SK-N-SH (cell line): Measurements from ENCODE around the gene INHBA. TPM values are rescaled to one million over a fixed set of nuclear protein-coding genes. Genes with fewer than 3 reads are reported as not detected.
A peak's percentile ranks its signal among the peaks of the same experiment; 100 is the strongest.

Experiments used
- CTCF ChIA-PET: fragments of 300-600, 350-600 bp; formaldehyde crosslinking; extraction: SDS; loops from one replicate; lab custom pipeline; 2021; lab: Yijun Ruan, JAX
- POLR2A ChIA-PET: fragments of 350-600 bp; sonication (Branson Sonifier 250); formaldehyde crosslinking; extraction: SDS; loops from one replicate; lab custom pipeline; 2020; ENCODE audit warnings: antibody characterized with exemption, inconsistent platforms; lab: Yijun Ruan, JAX
- DNase-seq: peaks from one replicate; pipeline ENCODE4 v3.0.0; 2012
- H2AFZ ChIP-seq: fragments of 200-600 bp; sonication (generic); 2 replicates; pipeline ENCODE4 v1.8.1; 2016; ENCODE audit warnings: antibody characterized with exemption, mild to moderate bottlenecking, low read depth
- H3F3A ChIP-seq: fragments of 200-600 bp; sonication (generic); replicated peaks from 2 replicates; pipeline ENCODE3; 2016; ENCODE audit warnings: antibody characterized with exemption, mild to moderate bottlenecking; ENCODE audit not compliant: insufficient read depth
- H3K27ac ChIP-seq, 2 experiments: fragments of 200-500 bp in 1 of 2; fragments of 200-600 bp in 1 of 2; sonication (Bioruptor generic) in 1 of 2; sonication (generic), shearing (Covaris generic) in 1 of 2; 2 replicates each; pipeline versions ENCODE4 v1.5.1 to v1.6.1; 2014 to 2016; ENCODE audit warnings: low read depth in 2 of 2, inconsistent platforms in 1 of 2, low read length in 1 of 2, mild to moderate bottlenecking in 1 of 2, mixed read lengths in 1 of 2
- H3K27me3 ChIP-seq: fragments of 200-600 bp; sonication (generic), shearing (Covaris generic); 2 replicates; pipeline ENCODE4 v1.6.1; 2016; ENCODE audit warnings: mixed run types; ENCODE audit not compliant: insufficient read depth
- H3K36me3 ChIP-seq, 2 experiments: fragments of 200-500 bp in 1 of 2; fragments of 200-600 bp in 1 of 2; sonication (Bioruptor generic) in 1 of 2; sonication (generic) in 1 of 2; replicated peaks in 1 of 2; 2 replicates each; pipeline versions ENCODE3 to v1.5.1; 2014 to 2016; ENCODE audit warnings: low read length in 1 of 2, mild to moderate bottlenecking in 1 of 2; ENCODE audit not compliant: insufficient read depth in 2 of 2, control insufficient read depth in 1 of 2
- H3K4me1 ChIP-seq, 2 experiments: fragments of 200-500 bp in 1 of 2; fragments of 200-600 bp in 1 of 2; sonication (Bioruptor generic) in 1 of 2; sonication (generic), shearing (Covaris generic) in 1 of 2; 2 replicates each; pipeline versions ENCODE4 v1.5.1 to v1.6.1; 2014 to 2016; ENCODE audit warnings: low read depth in 1 of 2, low read length in 1 of 2, mixed run types in 1 of 2; ENCODE audit not compliant: insufficient read depth in 2 of 2, control insufficient read depth in 1 of 2
- H3K4me2 ChIP-seq: fragments of 200-600 bp; sonication (generic), shearing (Covaris generic); 2 replicates; pipeline ENCODE4 v1.6.1; 2017; ENCODE audit warnings: mixed run types
- H3K4me3 ChIP-seq, 2 experiments: fragments of 200-500 bp in 1 of 2; fragments of 200-600 bp in 1 of 2; sonication (Bioruptor generic) in 1 of 2; sonication (generic), shearing (Covaris generic) in 1 of 2; 2 replicates each; pipeline versions ENCODE4 v1.5.1 to v1.8.1; 2014 to 2016; ENCODE audit warnings: low read depth in 2 of 2, inconsistent platforms in 1 of 2, low read length in 1 of 2, mild to moderate bottlenecking in 1 of 2, mixed read lengths in 1 of 2, moderate library complexity in 1 of 2
- H3K79me2 ChIP-seq: fragments of 200-600 bp; sonication (generic); 2 replicates; pipeline ENCODE4 v1.8.1; 2017; ENCODE audit warnings: mild to moderate bottlenecking; ENCODE audit not compliant: insufficient read depth
- H3K9ac ChIP-seq: fragments of 200-600 bp; sonication (generic); 2 replicates; pipeline ENCODE4 v1.6.1; 2017; ENCODE audit warnings: mixed run types
- H3K9me2 ChIP-seq: fragments of 200-600 bp; sonication (generic); 2 replicates; pipeline ENCODE4 v1.6.1; 2017; ENCODE audit warnings: mixed run types
- H3K9me3 ChIP-seq: fragments of 200-600 bp; sonication (generic); 2 replicates; pipeline ENCODE4 v1.6.1; 2017; ENCODE audit warnings: mixed run types, mild to moderate bottlenecking, moderate library complexity
- H4K20me1 ChIP-seq: fragments of 200-600 bp; sonication (generic); 2 replicates; pipeline ENCODE4 v1.6.1; 2017; ENCODE audit warnings: mild to moderate bottlenecking, mixed run types; ENCODE audit not compliant: insufficient read depth
- FOSL2 ChIP-seq: IDR thresholded peaks from 2 replicates; pipeline ENCODE4 v1.4.0; 2012; ENCODE audit warnings: low read depth, mild to moderate bottlenecking, moderate library complexity, borderline replicate concordance
- JUND ChIP-seq: IDR thresholded peaks from 2 replicates; pipeline ENCODE4 v1.4.0; 2012
- MEF2A ChIP-seq: IDR thresholded peaks from 2 replicates; pipeline ENCODE4 v1.4.0; 2012; ENCODE audit warnings: low read depth, borderline replicate concordance
- NFIC ChIP-seq: IDR thresholded peaks from 2 replicates; pipeline ENCODE4 v1.4.0; 2012; ENCODE audit warnings: borderline replicate concordance
- POLR2AphosphoS5 ChIP-seq: IDR thresholded peaks from 2 replicates; pipeline ENCODE4 v1.6.1; 2012; ENCODE audit warnings: low read depth, low read length
- REST ChIP-seq: IDR thresholded peaks from 2 replicates; pipeline ENCODE4 v1.6.1; 2012; ENCODE audit warnings: mild to moderate bottlenecking, low read depth, low read length, moderate library complexity
- RFX5 ChIP-seq: IDR thresholded peaks from 2 replicates; pipeline ENCODE4 v1.6.1; 2012; ENCODE audit warnings: mild to moderate bottlenecking, improper control_type of control experiment, low read length
- SMC3 ChIP-seq: IDR thresholded peaks from 2 replicates; pipeline ENCODE4 v1.6.1; 2012; ENCODE audit warnings: low read depth, low read length, improper control_type of control experiment
- TCF12 ChIP-seq: IDR thresholded peaks from 2 replicates; pipeline ENCODE4 v1.4.0; 2012
- TEAD4 ChIP-seq: IDR thresholded peaks from 2 replicates; pipeline ENCODE4 v1.4.0; 2012; ENCODE audit warnings: mild to moderate bottlenecking, borderline replicate concordance; ENCODE audit not compliant: insufficient read depth
- USF2 ChIP-seq: fragments of 150-350 bp; IDR thresholded peaks from 2 replicates; pipeline ENCODE4 v1.6.1; 2017; ENCODE audit warnings: antibody characterized with exemption, low read length, low read depth, borderline replicate concordance
- WGBS: methylation state at CpG from one replicate; pipeline ENCODE4 v1.1.6; 2017; ENCODE audit warnings: low lambda C conversion rate; 5-methylcytosine and 5-hydroxymethylcytosine counted together
- polyA plus RNA-seq, 3 experiments: library from polyadenylated mRNA; depleted of rRNA; stranded (reverse); fragments of >200 nt; gene quantifications; 2 replicates each; pipeline ENCODE4 v1.2.3, GENCODE V29; 2012

Gene INHBA
- polyA plus RNA-seq, 1 of the 3 experiments (the other 2 are of a cell fraction) = 81.0 TPM

DNA sequence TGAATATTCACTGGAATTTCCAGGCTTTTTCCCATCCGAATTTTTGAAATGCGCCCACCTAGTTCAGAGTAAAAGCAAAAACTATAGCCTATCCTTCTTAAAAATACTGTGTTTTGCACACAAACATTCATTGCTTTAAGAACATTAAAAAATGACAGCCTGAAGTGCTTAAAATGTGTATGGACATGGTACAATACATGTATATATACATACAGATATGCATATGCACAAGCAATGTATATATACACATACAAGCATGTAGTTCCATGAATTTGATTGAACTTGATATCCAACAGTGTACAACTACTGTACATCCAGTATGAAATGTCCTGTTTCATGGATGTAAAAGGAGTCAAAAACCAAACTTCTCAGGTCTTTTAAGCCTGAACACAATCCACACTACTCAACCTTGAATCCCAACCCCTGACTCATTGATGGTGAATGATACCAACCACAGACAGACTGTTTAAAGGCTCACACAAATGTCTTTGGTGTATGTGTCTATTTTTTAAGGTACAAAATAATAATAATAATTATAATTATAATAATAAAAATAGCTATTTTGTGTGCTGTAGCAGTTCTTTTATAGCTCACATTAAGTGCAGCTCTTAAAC is 14.8 kb downstream of the INHBA start:
- Histone ChIP-seq H3K36me3 (peaks cover 74 to 92% of the 10 kb centered on the region in 2 experiments), H3K4me2 (no peak overlapping the region), H3K27ac (peak overlapping the region in 1 of 2 experiments; percentile 52; a peak in 3 of 4 replicates), H3K9ac (0 out of 2 replicates have a peak overlapping the region, but pooled peaks have one; percentile 11), H2AFZ (no peak overlapping the region), H3K4me3 (no peak overlapping the region), H3K27me3 (no peaks in the 10 kb centered on the region), H3K9me2 (no peaks in the 10 kb centered on the region), H3K79me2 (peaks cover 55% of the 10 kb centered on the region), H3K9me3 (no peaks in the 10 kb centered on the region), H3K4me1 (peaks cover 8 to 9% of the 10 kb centered on the region in 2 experiments; a peak in 2 of 4 replicates), H4K20me1 (peaks cover 53% of the 10 kb centered on the region), H3F3A (peaks cover 98% of the 10 kb centered on the region)
- no peak for DNase-seq
- TF ChIP-seq TEAD4 (no peak), SMC3 (no peak), FOSL2 (peak; percentile 22; the same call in 1 of the 2 replicates), TCF12 (no peak), JUND (no peak), POLR2AphosphoS5 (peak; percentile 70; the same call in 1 of the 2 replicates), REST (no peak), USF2 (no peak), MEF2A (no peak)
- CTCF ChIA-PET = interaction anchor here (1.0 kb wide), 1 partner anchor 9 kb away, joined by 4 read pairs; no protein-coding TSS in a partner anchor
- POLR2A ChIA-PET = no interaction called here
- 91% methylated on average over 2 of the region's 2 CpGs for WGBS

GRCh38 chr7:41685684-41686083 is 17.2 kb downstream of the INHBA start:
- POLR2A ChIA-PET = no interaction called here
- H3K9ac ChIP-seq = no peak overlapping the region
- no peak overlapping the region for H3K4me2 ChIP-seq
- no peak for DNase-seq
- TF ChIP-seq POLR2AphosphoS5 (peak; percentile 67), NFIC (peak; percentile 11; the same call in 1 of the 2 replicates), RFX5 (no peak)
- TF ChIP-seq, all 33 proteins: peak for 2
- Histone ChIP-seq H3K36me3 (peaks cover 50 to 67% of the 10 kb centered on the region in 2 experiments), H3K4me3 (no peak overlapping the region), H3K9me3 (no peaks in the 10 kb centered on the region), H3K27ac (peak overlapping the region in 1 of 2 experiments; percentile 52; a peak in 2 of 4 replicates), H3F3A (peaks cover 94% of the 10 kb centered on the region), H3K27me3 (no peaks in the 10 kb centered on the region), H3K79me2 (peaks cover 31% of the 10 kb centered on the region), H3K4me1 (peaks cover 0 to 7% of the 10 kb centered on the region in 2 experiments; a peak in 1 of 4 replicates), H4K20me1 (peaks cover 29% of the 10 kb centered on the region), H3K9me2 (no peaks in the 10 kb centered on the region), H2AFZ (no peak overlapping the region)
- 67% methylated on average over 1 of the region's 1 CpG for WGBS
- CTCF ChIA-PET = interaction anchor here (0.7 to 3.4 kb wide), 2 partner anchors 10 to 1453 kb away, joined by 3 to 20 read pairs; no protein-coding TSS in a partner anchor
